SHP77 (cell line): ENCODE measurements around the gene ATF7IP.
A peak's percentile ranks its signal among the peaks of the same experiment; 100 is the strongest.

ENCODE experiments used
- DNase-seq, 2 experiments: peaks; one replicate each; lab custom pipeline; 2025; lab: John Stamatoyannopoulos, UW

ATF7IP gene

DNA sequence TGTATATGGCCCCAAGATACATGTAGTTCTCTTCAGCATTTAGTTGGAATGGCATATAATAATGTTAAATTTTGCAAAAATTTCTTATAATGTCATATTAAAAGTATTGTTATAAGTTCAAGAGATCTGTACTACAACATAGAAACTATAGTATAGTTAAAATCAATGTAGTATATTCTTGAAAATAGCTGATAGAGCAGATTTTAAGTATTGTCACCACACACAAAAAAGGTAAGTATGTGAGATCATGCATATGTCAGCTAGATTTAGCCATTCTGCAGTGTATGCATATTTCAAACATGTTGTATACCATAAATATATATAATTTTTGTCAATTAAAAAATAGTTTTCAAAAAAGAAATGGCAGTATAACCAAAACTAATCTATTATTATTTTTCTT lies 115.7 kb downstream of the ATF7IP start:
- DNase-seq, result no peak

DNA sequence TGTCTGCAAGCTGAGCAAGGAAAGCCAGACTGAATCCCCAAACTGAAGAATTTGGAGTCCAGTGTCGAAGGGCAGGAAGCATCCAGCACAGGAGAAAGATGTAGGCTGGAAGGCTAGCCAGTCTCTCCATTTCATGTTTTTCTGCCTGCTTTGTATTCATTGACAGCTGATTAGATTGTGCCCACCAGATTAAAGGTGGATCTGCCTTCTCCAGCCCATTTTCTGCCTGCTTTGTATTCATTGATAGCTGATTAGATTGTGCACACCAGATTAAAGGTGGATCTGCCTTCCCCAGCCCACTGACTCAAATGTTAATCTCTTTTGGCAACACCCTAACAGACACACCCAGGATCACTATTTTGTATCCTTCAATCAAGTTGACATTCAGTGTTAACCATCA lies 116.9 kb downstream of the ATF7IP start:
- DNase-seq, result no peak

DNA sequence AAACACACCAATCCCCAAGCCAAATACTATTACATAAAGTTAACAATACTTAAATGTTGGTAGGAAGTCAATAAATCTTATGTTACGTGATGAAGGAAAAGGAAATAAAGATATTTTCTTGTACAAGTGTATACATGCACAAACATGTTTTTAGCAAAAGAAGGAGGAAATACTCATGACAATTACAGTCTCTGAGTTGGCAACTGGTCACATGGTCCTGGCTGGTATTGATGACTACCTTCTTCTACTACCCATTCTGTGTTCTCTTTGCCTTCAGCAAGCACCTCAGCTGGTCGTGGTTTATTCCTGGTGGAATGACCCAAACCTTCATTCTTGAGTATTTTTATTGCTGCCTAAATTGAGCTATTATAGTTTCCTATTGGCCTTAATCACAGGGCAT lies 117.4 kb downstream of the ATF7IP start:
- no peak for DNase-seq

DNA sequence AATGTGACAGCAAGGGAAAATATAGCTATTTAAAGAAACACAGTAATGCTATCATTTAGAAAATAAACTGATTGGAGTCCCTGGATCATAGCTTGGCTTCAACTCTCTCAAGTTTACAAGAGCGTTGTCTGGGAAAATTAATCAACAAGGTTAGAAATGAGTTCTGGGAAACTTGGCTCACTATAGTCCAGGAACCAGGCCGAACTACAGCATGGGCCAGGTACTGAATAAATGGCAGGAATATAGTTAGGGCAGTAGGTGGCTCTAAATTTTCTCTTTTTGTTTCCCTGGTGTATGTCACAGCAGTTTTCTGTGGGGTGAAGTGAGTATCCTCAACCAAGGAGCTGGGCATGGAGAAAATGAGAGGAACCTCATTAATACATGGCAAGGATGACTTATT lies 129.8 kb downstream of the ATF7IP start:
- no peak for DNase-seq

DNA sequence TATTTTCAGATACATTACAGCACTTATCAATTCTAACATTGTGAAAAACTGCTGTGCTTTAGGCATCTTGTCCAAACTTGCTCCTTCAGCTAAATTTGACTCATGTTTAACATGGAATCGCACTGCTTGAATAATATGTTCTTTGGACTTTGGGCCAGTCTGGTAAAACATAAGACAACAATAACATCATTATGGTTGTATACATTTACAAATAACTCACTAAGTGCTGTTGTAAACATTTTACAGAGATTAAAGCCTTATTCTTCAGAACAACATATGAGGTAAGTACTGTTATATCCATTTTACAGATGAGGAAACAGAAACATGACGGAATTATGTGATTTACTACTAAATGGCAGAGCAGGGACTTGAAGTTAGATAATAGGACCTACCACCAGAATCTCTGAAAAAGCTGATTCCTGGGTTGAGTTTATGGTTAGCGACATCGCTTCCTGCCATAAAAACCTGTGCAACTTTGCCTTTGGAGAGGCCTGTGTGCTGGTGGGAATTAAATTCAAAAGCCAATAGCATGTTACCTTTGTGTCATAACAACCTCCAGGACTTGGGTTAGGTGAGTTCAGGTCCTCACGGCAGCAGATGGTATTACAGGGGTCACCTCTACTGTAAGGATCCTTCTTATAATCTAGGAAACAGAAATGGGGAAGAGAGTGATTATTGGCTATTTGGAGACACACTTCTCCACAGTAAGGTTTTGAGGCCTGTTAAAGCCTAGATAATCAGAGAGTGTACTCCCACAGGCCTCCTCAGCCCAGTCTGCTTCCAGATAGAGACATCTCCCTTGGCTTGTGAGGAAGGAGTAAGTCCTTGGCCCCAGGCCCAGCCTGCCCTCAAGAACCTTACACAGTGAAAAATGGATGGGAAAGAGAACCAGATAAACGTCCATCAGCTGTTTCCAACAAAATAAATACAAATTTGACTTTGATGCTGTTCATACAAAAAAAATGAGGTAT lies 140.4 kb downstream of the ATF7IP start:
- DNase-seq, result no peak

DNA sequence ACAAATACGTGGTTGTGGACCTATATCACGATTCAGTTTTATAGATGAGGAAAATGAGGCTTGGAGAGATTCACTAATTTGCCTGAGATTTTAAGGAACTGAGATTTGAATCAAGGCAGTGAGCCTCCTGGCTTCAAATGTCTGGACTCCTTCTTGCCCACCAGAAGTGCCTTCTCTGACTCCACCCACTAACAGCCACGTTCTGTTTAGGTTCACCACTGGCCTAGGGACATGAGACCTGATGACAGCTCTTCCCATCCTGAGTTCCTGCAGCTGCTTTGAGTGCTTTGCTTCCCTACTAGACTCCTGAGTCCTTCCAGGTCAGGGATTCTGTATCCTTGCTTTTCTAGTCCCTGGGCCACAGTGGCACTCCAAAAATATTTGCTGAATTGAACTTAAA lies 145.1 kb downstream of the ATF7IP start:
- no peak for DNase-seq

DNA sequence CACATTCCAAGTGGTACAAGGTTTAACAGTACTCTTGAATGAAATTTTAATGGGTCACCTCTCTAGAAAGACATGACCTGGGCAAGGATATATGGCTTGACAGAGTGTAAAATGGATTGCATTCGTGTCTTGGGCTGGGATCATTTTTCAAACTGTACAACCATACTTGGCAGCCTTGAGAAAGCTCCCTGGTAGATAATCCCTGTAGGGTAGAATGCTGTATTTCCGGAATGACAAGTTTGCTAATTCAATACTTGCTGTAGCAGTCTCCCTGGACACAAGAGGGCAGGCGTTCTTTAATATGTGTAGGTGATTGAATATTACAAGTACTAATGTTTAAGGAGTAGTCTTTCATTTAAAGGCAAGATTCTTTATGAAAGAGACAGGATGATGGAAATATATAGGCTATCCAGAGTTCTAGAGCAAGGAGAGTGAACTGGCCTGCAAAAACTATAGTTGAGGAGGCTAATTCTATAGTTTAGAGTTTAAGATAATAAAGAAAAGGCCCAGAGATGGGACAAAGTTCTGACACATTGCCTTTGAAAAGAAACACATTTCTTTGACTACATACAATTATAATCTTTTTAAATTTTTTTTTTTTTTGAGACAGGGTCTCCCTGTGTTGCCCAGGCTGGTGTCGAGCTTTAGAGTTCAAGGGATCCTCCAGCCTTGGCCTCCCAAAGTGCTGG lies 148.8 kb downstream of the ATF7IP start:
- peak; percentile 16 to 47 for DNase-seq

DNA sequence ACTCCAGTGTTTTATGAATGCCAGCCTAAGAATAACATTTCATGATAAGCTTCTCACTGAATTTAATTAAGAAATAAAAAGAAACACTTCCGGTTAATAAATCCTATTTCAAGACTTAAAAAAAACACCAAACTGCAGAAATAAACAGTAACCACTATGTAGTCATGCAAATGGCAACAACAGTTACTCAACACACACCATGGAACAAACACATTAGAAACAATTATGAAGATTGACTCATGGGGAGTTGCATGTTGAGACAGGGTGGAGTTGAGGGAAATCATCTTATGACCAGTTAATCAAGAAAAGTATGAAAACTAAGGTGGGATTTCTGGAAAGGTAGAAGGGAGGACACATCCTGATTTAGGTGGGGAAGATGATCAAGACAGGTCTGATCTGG lies 149.5 kb downstream of the ATF7IP start:
- DNase-seq, result no peak

DNA sequence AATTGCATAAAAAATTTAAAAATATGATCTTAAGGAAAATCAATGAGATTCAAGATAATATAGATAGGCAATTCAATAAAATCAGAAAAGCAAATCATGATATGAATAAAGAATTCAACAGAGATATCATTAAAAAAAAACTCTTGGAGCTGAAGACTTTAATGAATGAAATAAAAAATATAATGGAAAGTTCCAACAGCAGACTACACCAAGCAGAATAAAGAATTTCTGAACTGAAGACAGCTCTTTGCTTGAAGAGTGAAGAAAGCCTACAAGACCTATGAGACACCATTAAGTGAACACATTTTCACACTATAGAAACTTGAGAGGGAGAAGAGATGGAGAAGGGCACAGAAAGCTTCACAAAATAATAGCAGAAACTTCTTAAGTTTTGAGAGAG lies 156.3 kb downstream of the ATF7IP start:
- no peak for DNase-seq

DNA sequence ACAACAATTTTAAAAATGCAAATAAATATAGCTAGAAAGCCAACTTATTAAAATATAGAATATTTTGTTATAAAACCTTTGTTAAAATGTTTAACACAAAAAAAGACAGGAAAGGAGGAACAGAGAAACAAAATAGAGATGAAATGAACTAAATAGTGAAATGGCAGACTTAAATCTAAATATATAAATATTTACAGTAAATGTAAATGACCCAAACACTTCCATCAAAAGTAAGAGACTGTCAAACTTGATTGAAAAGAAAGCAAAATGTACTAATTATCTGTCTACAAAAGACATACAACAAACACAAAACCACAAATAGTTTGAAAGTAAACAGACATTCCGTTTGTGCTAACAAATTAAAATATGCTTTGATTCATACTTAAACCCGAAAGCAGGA lies 160.5 kb downstream of the ATF7IP start:
- no peak for DNase-seq

DNA sequence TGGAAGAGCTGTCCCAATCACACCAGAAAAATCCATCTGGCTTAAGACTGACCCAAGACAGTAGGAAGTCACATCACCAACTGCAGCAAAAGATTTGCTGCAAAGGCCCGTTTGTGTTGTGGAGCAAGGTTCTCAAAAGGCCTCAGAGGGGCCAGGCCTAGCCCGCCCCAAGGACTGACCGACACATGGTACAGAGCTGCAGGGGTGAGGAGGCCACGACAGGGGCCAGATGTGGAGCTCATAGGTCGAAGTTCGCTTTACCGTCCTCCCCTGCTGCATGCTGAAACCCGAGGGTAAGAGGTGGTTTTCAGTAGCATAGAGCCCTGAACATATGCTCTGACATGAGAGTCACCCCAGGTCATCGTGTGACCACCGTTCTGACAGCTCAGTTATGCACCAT lies 166.7 kb downstream of the ATF7IP start:
- no peak for DNase-seq

DNA sequence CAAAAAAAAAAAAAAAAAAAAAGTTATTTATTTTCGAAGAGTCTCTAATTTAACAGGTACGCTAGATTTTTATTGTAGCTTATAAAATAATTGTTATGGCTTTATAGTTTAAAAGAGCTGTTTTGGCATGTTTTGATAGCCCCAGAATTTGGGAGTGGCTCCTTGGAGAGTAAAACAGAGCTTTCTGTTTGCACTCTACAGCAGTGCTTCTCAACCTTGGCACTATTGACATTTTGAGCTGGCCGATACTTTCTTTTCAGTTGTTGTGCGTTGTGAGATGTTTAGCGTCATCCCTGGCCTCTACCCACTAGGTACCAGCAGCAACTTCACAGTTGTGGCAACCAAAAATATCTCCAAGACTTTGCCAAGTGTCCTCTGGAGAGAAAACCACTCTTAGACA lies 171.6 kb downstream of the ATF7IP start:
- no peak for DNase-seq

DNA sequence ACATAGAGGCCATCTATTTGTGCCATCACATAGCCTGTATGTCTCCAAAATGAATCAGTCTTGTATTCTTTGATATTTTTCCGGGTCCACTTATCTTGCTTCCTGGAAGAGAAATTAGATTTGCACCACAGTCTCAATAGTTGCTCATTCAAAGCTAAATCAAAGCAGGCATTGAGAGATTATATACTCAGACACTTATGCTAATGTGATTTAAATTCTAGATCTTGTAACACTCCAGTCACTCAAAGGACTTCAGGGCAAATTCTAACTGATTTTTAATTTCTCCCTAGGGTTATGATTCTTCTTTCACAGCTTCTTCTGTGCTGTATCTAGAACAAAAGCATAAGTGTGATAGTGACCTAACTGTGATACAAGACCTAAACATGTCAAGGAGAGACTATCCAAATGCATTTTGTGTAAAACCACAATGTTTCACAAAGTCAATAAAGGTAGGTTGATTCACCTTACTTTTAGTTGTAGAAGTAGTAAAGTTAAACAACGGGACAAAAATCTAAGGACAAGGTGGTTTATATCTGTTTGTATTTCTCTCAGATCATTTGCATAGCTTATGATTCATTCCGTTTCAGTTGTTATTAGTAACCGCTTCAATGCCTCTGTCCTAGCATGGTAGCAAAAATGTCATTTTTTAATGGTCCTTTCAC lies 175.4 kb downstream of the ATF7IP start:
- DNase-seq, result no peak

DNA sequence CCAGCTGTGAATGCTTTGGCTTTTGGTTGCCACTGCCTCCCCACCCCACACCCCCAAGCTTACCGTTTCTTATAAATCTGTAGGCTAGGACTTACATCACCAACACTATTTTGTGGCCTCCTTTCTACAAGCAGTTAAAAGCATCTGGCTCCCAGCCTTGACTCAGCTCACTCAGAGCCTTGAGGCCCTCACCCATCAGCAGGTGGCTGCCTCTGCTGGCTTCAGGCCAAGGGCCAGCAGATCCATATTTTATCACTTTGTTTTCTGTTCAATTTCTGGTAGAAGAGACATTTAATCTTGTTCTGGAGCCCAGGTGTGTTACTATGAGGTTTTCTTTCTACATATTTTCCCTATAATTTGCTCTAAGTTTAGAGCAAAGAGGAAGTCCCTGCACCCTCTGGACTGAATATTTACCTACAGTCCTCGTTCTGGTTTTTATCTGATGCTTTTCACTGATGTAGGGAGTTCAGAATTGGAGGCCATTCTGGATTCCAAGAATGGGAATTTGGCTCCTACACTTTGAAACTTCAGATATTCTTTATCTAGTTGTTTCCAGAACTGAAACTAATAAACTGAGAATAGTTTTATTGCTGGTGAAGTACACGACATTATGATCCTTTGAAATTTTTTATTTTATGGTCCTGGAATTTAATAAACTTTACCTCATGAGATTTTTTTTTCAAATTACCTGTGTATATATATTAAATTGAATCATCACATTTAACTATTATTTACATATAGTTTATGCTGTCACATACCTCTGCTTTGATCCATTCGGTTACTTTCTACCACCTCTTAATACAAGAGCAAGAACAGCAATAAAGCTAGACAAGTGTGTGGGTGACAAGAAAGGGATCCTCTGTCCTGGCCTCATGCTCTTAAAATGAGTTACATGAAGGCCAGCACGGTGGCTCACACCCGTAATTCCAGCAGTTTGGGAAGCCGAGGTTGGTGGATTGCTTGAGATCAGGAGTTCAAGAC lies 180.0 kb downstream of the ATF7IP start:
- DNase-seq, result peak; percentile 5 to 26

DNA sequence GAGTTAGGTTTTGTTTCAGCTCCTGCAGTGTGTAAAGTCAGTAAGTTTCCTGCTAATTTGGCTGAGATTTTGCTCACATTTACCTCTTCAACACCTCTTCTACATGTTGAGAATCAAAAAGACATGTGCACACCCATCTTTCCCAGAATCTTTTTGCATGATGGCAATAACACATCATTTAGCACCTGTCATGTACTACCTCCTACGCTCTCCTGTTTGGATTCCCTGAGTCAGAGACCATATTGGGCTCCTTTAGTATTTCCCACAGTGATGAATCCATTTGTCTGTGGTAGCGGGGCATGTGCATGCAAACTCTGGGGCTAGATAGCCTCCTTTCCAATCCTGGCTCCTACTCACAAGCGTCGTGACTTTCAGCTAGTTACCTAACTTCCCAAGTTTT lies 182.1 kb downstream of the ATF7IP start:
- DNase-seq, result no peak

DNA sequence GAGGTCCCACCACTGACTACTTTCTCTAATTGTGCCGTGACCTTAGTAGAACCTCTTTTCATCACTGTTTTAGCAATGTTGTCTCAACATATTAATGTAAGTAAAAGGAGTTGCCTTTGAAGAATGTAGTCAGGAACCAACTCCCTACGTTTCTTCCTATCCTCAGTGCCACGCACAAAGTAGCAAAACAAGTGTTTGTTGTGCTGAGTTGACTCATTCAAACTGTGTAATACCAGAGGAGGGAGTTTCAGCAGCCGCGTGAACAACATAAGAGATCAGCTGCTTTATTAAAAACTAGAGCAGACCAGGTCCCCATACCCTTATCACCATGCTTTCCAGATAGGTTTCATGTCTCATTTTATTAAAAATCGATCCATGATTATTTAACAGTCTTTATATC lies 183.1 kb downstream of the ATF7IP start:
- no peak for DNase-seq
